ENCODE results near the gene NPHP4.

Gene NPHP4

DNA sequence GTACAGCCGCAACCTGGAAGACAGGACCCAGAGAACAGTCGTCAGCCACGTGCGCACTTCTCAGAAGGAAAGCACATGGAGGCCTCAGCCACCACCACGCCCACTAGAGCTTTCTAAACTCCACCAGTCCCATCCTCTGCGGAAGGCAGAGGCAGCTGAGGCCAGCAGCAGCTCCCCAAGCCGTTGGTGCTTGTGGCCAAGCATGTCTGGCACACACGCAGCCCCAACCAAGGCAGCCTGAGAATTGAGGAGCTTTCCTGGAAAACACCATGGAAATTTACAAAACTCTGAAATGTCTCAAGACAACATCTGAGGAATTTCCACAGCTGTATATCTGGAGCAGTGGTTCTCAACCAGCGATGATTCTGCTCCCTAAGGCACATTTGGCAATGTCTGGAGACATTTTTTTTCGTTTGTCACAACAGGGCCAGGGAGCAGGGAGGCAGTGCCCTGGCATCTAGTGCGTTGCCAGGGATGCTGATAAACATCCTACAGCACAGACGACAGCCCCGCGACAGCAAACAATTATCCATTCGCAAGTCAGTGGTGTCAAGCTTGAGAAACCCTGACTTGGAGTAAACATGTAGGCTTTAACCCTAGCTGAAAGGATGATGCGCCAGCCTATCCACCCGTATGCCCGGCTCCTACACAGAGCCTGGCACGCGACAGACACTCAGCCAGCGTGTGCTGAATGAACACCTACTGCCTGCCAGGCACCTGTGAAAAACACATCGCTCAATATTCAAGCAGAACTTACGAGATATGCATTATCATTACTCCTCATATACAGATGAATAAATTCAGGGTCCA lies 24.7 kb downstream of the NPHP4 start:
- Histone ChIP-seq H3K9me3 (ENCODE audit: control insufficient read depth in 2 of 2, low read length in 2 of 2) (no peaks in the 10 kb centered on the region), H3K4me1 (ENCODE audit: control insufficient read depth, insufficient read depth, low read length) (no peaks in the 10 kb centered on the region), H3K27me3 (ENCODE audit: control insufficient read depth in 1 of 2, insufficient read depth in 2 of 2, low read length in 2 of 2) (no peaks in the 10 kb centered on the region), H3K4me3 (ENCODE audit: low read length in 2 of 2) (no peak overlapping the region), H3K36me3 (ENCODE audit: control insufficient read depth in 2 of 2, insufficient read depth in 2 of 2, low read length in 2 of 2) (peaks cover 0 to 9% of the 10 kb centered on the region in 2 donors), H3K9ac (ENCODE audit: low read length in 2 of 2) (no peak overlapping the region), H3K27ac (ENCODE audit: low read length) (no peak overlapping the region)

- Histone ChIP-seq H3K9ac (ENCODE audit: low read length in 2 of 2) (no peak overlapping the region), H3K4me3 (ENCODE audit: low read length in 2 of 2) (no peak overlapping the region), H3K36me3 (ENCODE audit: control insufficient read depth in 2 of 2, insufficient read depth in 2 of 2, low read length in 2 of 2) (peaks cover 0 to 9% of the 10 kb centered on the region in 2 donors), H3K4me1 (ENCODE audit: control insufficient read depth, insufficient read depth, low read length) (no peaks in the 10 kb centered on the region), H3K9me3 (ENCODE audit: control insufficient read depth in 2 of 2, low read length in 2 of 2) (no peaks in the 10 kb centered on the region), H3K27ac (ENCODE audit: low read length) (no peak overlapping the region), H3K27me3 (ENCODE audit: control insufficient read depth in 1 of 2, insufficient read depth in 2 of 2, low read length in 2 of 2) (no peaks in the 10 kb centered on the region)
Observed at GRCh38 chr1:5966543-5967205, 25.6 kb downstream of the NPHP4 start.

GRCh38 chr1:5965586-5966131 lies 26.6 kb downstream of the NPHP4 start:
- H3K4me1 ChIP-seq (ENCODE audit: control insufficient read depth, insufficient read depth, low read length) = no peaks in the 10 kb centered on the region
- H3K4me3 ChIP-seq (ENCODE audit: low read length in 2 of 2) = no peak overlapping the region
- no peaks in the 10 kb centered on the region for H3K27me3 ChIP-seq (ENCODE audit: control insufficient read depth in 1 of 2, insufficient read depth in 2 of 2, low read length in 2 of 2)
- H3K9me3 ChIP-seq (ENCODE audit: control insufficient read depth in 2 of 2, low read length in 2 of 2) = no peaks in the 10 kb centered on the region
- no peak overlapping the region for H3K9ac ChIP-seq (ENCODE audit: low read length in 2 of 2)
- H3K27ac ChIP-seq (ENCODE audit: low read length) = no peak overlapping the region
- peaks cover 9% of the 10 kb centered on the region in 2 donors for H3K36me3 ChIP-seq (ENCODE audit: control insufficient read depth in 2 of 2, insufficient read depth in 2 of 2, low read length in 2 of 2)

DNA sequence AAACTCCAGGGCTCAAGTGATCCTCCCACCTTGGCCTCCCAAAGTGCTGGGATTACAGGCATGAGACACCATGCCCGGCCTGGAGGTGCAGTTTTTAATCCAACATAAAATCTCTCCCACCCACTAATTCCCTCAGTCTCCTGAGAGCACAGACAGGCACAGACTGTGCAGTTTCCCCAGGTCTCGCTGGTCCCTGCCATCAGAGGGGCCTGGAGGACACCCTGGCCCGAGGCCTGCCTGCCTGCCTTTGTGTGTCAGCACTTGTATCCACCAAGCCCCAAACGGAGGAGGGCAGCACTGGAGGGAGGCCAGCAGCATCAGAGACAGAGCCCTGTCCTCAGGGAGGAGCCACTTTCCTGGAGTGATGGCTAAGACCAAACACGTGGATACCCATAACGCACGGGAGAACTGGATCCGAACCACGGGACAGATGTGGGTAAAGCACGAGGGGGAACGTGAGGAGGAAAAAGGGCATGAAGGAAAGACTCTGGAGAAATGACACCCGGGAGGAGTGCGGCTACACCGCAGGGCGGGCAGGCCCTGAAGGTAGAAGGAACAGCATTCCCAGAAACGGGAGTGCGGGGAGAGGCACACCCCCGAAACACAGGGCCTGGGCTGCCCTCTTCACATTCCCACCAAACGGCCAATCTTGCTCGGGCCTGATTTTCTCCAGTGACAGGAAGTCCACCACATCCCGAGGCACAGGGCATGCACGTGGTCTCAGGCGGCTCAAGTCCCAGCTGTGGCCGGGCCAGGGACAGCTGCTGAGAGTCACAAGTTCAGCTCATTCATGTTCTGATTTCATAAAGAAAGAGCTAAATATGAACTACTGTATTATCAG lies 29.7 kb downstream of the NPHP4 start:
- H3K4me3 ChIP-seq (ENCODE audit: low read length in 2 of 2) = no peak overlapping the region
- H3K4me1 ChIP-seq (ENCODE audit: control insufficient read depth, insufficient read depth, low read length) = no peaks in the 10 kb centered on the region
- no peak overlapping the region for H3K27ac ChIP-seq (ENCODE audit: low read length)
- no peaks in the 10 kb centered on the region for H3K27me3 ChIP-seq (ENCODE audit: control insufficient read depth in 1 of 2, insufficient read depth in 2 of 2, low read length in 2 of 2)
- no peaks in the 10 kb centered on the region for H3K9me3 ChIP-seq (ENCODE audit: control insufficient read depth in 2 of 2, low read length in 2 of 2)
- H3K9ac ChIP-seq (ENCODE audit: low read length in 2 of 2) = no peak overlapping the region
- peaks cover 9 to 18% of the 10 kb centered on the region in 2 donors for H3K36me3 ChIP-seq (ENCODE audit: control insufficient read depth in 2 of 2, insufficient read depth in 2 of 2, low read length in 2 of 2)

GRCh38 chr1:5961601-5962000 lies 30.6 kb downstream of the NPHP4 start:
- Histone ChIP-seq H3K27me3 (ENCODE audit: control insufficient read depth in 1 of 2, insufficient read depth in 2 of 2, low read length in 2 of 2) (no peaks in the 10 kb centered on the region), H3K9me3 (ENCODE audit: control insufficient read depth in 2 of 2, low read length in 2 of 2) (no peaks in the 10 kb centered on the region), H3K4me1 (ENCODE audit: control insufficient read depth, insufficient read depth, low read length) (no peaks in the 10 kb centered on the region), H3K4me3 (ENCODE audit: low read length in 2 of 2) (no peak overlapping the region), H3K27ac (ENCODE audit: low read length) (no peak overlapping the region), H3K36me3 (ENCODE audit: control insufficient read depth in 2 of 2, insufficient read depth in 2 of 2, low read length in 2 of 2) (peaks cover 9 to 18% of the 10 kb centered on the region in 2 donors), H3K9ac (ENCODE audit: low read length in 2 of 2) (no peak overlapping the region)

- no peaks in the 10 kb centered on the region for H3K27me3 ChIP-seq (ENCODE audit: control insufficient read depth in 1 of 2, insufficient read depth in 2 of 2, low read length in 2 of 2)
- peaks cover 9 to 21% of the 10 kb centered on the region in 2 donors for H3K36me3 ChIP-seq (ENCODE audit: control insufficient read depth in 2 of 2, insufficient read depth in 2 of 2, low read length in 2 of 2)
- H3K4me3 ChIP-seq (ENCODE audit: low read length in 2 of 2) = no peak overlapping the region
- H3K9ac ChIP-seq (ENCODE audit: low read length in 2 of 2) = no peak overlapping the region
- H3K9me3 ChIP-seq (ENCODE audit: control insufficient read depth in 2 of 2, low read length in 2 of 2) = no peaks in the 10 kb centered on the region
- H3K27ac ChIP-seq (ENCODE audit: low read length) = no peak overlapping the region
- no peaks in the 10 kb centered on the region for H3K4me1 ChIP-seq (ENCODE audit: control insufficient read depth, insufficient read depth, low read length)
Observed at GRCh38 chr1:5960336-5960735, 31.9 kb downstream of the NPHP4 start.

DNA sequence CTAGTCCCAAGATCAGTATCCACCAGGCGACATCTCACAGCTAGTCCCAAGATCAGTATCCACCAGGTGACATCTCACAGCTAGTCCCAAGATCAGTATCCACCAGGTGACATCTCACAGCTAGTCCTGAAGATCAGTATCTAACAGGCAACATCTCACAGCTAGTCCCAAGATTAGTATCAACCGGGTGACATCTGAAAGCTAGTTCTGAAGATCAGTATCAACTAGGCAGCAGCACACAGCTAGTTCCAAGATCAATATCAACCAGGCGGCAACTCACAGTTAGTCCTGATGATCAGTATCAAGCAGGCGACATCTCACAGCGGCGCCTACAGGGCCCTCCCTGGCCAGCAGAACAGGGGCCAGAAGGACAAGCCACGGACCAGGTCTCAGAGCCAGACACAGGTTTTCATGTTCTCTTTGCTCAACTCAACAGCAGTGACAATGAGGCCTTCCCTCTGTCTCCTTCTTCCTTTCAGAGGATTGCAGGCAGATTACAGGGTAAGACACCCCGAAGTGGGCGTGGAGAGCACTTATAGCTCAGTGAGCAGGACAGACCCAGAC lies 32.5 kb downstream of the NPHP4 start:
- Histone ChIP-seq H3K9me3 (ENCODE audit: control insufficient read depth in 2 of 2, low read length in 2 of 2) (no peaks in the 10 kb centered on the region), H3K4me3 (ENCODE audit: low read length in 2 of 2) (no peak overlapping the region), H3K27me3 (ENCODE audit: control insufficient read depth in 1 of 2, insufficient read depth in 2 of 2, low read length in 2 of 2) (no peaks in the 10 kb centered on the region), H3K9ac (ENCODE audit: low read length in 2 of 2) (no peak overlapping the region), H3K36me3 (ENCODE audit: control insufficient read depth in 2 of 2, insufficient read depth in 2 of 2, low read length in 2 of 2) (peaks cover 9 to 23% of the 10 kb centered on the region in 2 donors), H3K4me1 (ENCODE audit: control insufficient read depth, insufficient read depth, low read length) (no peaks in the 10 kb centered on the region), H3K27ac (ENCODE audit: low read length) (no peak overlapping the region)

DNA sequence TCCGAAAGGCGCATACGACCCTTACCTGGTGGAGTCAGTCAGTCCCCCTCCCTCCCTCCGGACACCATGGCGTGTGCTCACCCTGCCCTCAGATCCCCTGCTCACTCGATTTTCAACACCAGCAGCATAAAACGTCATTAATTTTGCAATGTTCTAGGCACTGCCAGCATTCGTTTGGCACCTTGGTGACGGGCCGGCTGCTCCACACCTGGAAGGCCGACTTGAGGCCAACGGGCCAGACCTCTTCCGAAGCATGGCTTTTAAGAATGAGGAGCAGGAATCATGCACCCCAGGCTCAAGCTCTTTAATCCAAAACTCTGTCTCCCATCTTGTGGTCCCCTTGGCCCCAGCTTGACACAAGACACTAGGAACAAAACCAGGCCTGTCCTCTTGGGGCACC lies 33.1 kb downstream of the NPHP4 start:
- Histone ChIP-seq H3K36me3 (ENCODE audit: control insufficient read depth in 2 of 2, insufficient read depth in 2 of 2, low read length in 2 of 2) (peaks cover 9 to 23% of the 10 kb centered on the region in 2 donors), H3K9ac (ENCODE audit: low read length in 2 of 2) (no peak overlapping the region), H3K27ac (ENCODE audit: low read length) (no peak overlapping the region), H3K27me3 (ENCODE audit: control insufficient read depth in 1 of 2, insufficient read depth in 2 of 2, low read length in 2 of 2) (no peaks in the 10 kb centered on the region), H3K4me1 (ENCODE audit: control insufficient read depth, insufficient read depth, low read length) (no peaks in the 10 kb centered on the region), H3K9me3 (ENCODE audit: control insufficient read depth in 2 of 2, low read length in 2 of 2) (no peaks in the 10 kb centered on the region), H3K4me3 (ENCODE audit: low read length in 2 of 2) (no peak overlapping the region)

DNA sequence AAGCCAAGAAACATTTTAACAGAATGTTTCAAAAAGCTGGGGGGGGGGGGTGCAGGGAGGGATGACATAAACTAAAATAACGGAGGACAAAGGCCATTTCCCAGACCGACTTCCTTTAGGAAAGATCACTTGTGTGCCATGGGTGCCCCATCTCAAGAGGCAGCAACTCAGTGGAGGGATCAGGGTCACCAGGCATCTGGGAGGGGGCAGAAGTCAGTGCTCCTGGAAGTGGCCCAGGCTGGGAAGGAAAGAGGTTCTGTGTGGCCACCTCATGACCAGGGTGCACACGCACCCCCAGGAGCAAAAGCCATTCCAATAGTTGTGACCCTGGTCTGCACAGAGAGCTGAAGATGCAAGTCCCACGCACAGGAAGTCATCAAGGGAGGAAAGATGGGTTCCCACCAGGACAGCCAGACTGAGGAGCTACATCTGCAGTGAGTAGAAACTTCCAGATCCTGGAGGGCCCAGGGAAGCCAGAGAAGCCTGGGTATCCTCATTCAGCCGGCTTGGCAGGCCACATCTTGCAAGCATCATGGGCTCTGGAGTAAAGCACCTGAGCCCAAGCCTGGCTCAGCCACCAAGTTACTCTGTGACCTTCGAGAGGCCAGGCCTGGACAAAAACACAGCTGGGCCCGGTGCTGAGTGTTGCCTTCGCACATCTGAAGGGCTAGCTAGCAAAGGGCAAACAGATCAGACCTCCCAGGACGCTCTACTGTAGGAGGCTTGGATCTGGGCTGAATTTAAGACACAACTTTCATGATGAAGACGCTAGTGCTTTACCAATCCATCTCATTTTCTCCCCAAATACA lies 36.0 kb downstream of the NPHP4 start:
- Histone ChIP-seq H3K9ac (ENCODE audit: low read length in 2 of 2) (no peak overlapping the region), H3K27ac (ENCODE audit: low read length) (no peak overlapping the region), H3K4me1 (ENCODE audit: control insufficient read depth, insufficient read depth, low read length) (no peaks in the 10 kb centered on the region), H3K4me3 (ENCODE audit: low read length in 2 of 2) (no peak overlapping the region), H3K36me3 (ENCODE audit: control insufficient read depth in 2 of 2, insufficient read depth in 2 of 2, low read length in 2 of 2) (peaks cover 13 to 21% of the 10 kb centered on the region in 2 donors), H3K9me3 (ENCODE audit: control insufficient read depth in 2 of 2, low read length in 2 of 2) (no peaks in the 10 kb centered on the region), H3K27me3 (ENCODE audit: control insufficient read depth in 1 of 2, insufficient read depth in 2 of 2, low read length in 2 of 2) (no peaks in the 10 kb centered on the region)
